ENCODE measurements around the gene COL6A3. TPM values are rescaled to one million over a fixed set of nuclear protein-coding genes. Genes with fewer than 3 reads are reported as not detected.

COL6A3 gene
- total and polyA plus RNA-seq, 9 of the 15 experiments (the other 6 are each of a cell fraction or from before 2014, with no cell fraction given), result 0.07 to 4.1 (median 1.5) TPM

DNA sequence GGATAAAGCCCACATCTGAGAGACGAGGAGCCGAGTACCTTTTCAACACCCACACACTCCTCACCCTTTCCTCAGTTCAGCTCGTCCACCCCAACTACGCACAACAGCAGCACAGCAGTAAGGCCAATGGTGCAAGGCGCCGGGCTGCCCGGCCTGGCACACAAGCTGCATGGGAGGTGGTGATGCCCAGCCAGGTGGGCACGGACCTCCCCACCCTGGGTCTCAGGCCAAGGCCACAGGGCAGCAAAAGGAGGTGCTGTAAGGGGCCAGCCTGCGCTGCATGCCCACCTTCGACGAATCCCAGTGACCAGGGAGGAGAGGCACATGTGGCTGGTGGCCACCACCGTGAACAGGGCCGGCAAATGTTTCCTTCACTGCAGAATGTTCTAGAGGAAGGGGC, 36.6 kb upstream of the COL6A3 start:
- no peak overlapping the region for H3K4me3 ChIP-seq
- H3K36me3 ChIP-seq (ENCODE audit: control insufficient read depth, insufficient read depth, low read length), result no peaks in the 10 kb centered on the region
- no peaks in the 10 kb centered on the region for H3K79me2 ChIP-seq (ENCODE audit: control insufficient read depth, insufficient read depth, low read length)
- POLR2A ChIA-PET, result no interaction called here
- intact Hi-C loops (cut with micrococcal nuclease), result no loop called here
- no peaks in the 10 kb centered on the region for H3K9me3 ChIP-seq (replicated peaks; ENCODE audit: control insufficient read depth, insufficient read depth, low read depth, low read length)
- no peak overlapping the region for H3K4me2 ChIP-seq (ENCODE audit: insufficient read depth, low read length)
- peaks cover 0 to 31% of the 10 kb centered on the region in 2 experiments; a peak in 2 of 5 replicates for H3K27me3 ChIP-seq (ENCODE audit: control insufficient read depth in 2 of 2, insufficient read depth in 2 of 2, low read length in 2 of 2)
- no peak overlapping the region for H2AFZ ChIP-seq (ENCODE audit: low read depth, low read length)
- no peak overlapping the region for H3K9ac ChIP-seq (ENCODE audit: insufficient read depth in 1 of 2, low read depth in 2 of 2, low read length in 2 of 2)
- CTCF ChIA-PET (ENCODE audit: low intra/inter-chr PET ratio), result no interaction called here
- no peaks in the 10 kb centered on the region for H3K4me1 ChIP-seq (replicated peaks in 1 of 2; ENCODE audit: control insufficient read depth in 2 of 2, insufficient read depth in 2 of 2, low read length in 2 of 2)
- BruUV-seq (replicated peaks), result no TSS peak
- FAIRE-seq (no peak), ATAC-seq (no peak), DNase-seq (ENCODE audit: extremely low read depth in 1 of 4, low spot score in 3 of 4) (no peak)
- in situ Hi-C loops (cut with MboI), result no loop called here
- no peaks in the 10 kb centered on the region for H4K20me1 ChIP-seq (replicated peaks; ENCODE audit: control insufficient read depth, insufficient read depth, low read length)
- no peaks in the 10 kb centered on the region for H3K9me1 ChIP-seq (ENCODE audit: control insufficient read depth, insufficient read depth, low read length)
- H3K27ac ChIP-seq (ENCODE audit: extremely low read depth, low read depth, low read length), result no peak overlapping the region
- 13% methylated on average over 5 of the region's 13 CpGs for WGBS (ENCODE audit: insufficient coverage, low coverage, missing lambda C conversion rate)
- TF ChIP-seq KLF16 (IDR thresholded peaks at IDR 0.05), result no peak
- no peak for TF ChIP-seq NEUROD1 (IDR thresholded peaks at IDR 0.05; ENCODE audit: borderline replicate concordance, low read depth, low read length, partially characterized antibody)
- TF ChIP-seq ZNF644 (tag; IDR thresholded peaks at IDR 0.05; ENCODE audit: low read depth), result no peak
- TF ChIP-seq, protein P1, sequence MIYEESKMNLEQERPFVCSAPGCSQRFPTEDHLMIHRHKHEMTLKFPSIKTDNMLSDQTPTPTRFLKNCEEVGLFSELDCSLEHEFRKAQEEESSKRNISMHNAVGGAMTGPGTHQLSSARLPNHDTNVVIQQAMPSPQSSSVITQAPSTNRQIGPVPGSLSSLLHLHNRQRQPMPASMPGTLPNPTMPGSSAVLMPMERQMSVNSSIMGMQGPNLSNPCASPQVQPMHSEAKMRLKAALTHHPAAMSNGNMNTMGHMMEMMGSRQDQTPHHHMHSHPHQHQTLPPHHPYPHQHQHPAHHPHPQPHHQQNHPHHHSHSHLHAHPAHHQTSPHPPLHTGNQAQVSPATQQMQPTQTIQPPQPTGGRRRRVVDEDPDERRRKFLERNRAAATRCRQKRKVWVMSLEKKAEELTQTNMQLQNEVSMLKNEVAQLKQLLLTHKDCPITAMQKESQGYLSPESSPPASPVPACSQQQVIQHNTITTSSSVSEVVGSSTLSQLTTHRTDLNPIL (CRISPR knock-in tag; IDR thresholded peaks at IDR 0.05), result no peak
- TF ChIP-seq ZBTB33 (CRISPR knock-in tag; IDR thresholded peaks at IDR 0.05), result no peak
- no peak for TF ChIP-seq GTF2F1 (IDR thresholded peaks at IDR 0.05; ENCODE audit: low read depth, low read length)
- TF ChIP-seq HLTF (IDR thresholded peaks at IDR 0.05), result no peak
- TF ChIP-seq FOXK1 (CRISPR knock-in tag; IDR thresholded peaks at IDR 0.05; ENCODE audit: borderline replicate concordance), result no peak
- TF ChIP-seq IRF9 (tag; IDR thresholded peaks at IDR 0.05), result no peak
- TF ChIP-seq SIX5 (IDR thresholded peaks at IDR 0.05; ENCODE audit: borderline replicate concordance in 1 of 2, insufficient read depth in 1 of 2, low read depth in 1 of 2, low read length in 2 of 2), result no peak
- no peak for TF ChIP-seq ERF (CRISPR knock-in tag; IDR thresholded peaks at IDR 0.05)
- TF ChIP-seq HNRNPH1 (optimal IDR thresholded peaks at IDR 0.05; ENCODE audit: low read depth, low read length), result no peak
- TF ChIP-seq, protein P2, sequence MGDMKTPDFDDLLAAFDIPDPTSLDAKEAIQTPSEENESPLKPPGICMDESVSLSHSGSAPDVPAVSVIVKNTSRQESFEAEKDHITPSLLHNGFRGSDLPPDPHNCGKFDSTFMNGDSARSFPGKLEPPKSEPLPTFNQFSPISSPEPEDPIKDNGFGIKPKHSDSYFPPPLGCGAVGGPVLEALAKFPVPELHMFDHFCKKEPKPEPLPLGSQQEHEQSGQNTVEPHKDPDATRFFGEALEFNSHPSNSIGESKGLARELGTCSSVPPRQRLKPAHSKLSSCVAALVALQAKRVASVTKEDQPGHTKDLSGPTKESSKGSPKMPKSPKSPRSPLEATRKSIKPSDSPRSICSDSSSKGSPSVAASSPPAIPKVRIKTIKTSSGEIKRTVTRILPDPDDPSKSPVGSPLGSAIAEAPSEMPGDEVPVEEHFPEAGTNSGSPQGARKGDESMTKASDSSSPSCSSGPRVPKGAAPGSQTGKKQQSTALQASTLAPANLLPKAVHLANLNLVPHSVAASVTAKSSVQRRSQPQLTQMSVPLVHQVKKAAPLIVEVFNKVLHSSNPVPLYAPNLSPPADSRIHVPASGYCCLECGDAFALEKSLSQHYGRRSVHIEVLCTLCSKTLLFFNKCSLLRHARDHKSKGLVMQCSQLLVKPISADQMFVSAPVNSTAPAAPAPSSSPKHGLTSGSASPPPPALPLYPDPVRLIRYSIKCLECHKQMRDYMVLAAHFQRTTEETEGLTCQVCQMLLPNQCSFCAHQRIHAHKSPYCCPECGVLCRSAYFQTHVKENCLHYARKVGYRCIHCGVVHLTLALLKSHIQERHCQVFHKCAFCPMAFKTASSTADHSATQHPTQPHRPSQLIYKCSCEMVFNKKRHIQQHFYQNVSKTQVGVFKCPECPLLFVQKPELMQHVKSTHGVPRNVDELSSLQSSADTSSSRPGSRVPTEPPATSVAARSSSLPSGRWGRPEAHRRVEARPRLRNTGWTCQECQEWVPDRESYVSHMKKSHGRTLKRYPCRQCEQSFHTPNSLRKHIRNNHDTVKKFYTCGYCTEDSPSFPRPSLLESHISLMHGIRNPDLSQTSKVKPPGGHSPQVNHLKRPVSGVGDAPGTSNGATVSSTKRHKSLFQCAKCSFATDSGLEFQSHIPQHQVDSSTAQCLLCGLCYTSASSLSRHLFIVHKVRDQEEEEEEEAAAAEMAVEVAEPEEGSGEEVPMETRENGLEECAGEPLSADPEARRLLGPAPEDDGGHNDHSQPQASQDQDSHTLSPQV (IDR thresholded peaks at IDR 0.05), result no peak
- no peak for TF ChIP-seq NONO (IDR thresholded peaks at IDR 0.05; ENCODE audit: low read depth in 2 of 2, low read length in 1 of 2)
- no peak for TF ChIP-seq PHF21A (IDR thresholded peaks at IDR 0.05; ENCODE audit: borderline replicate concordance, low read depth)

Data from K562 (cell line).